Glutamatergic neuron (in vitro differentiated cells): ENCODE data around the gene MSMB. TPM values are rescaled to one million over a fixed set of nuclear protein-coding genes. Genes with fewer than 3 reads are reported as not detected.
"Not testable (repeated sequence)": the region's sequence is repeated elsewhere in the genome, so short reads cannot be mapped to it uniquely, and the experiment has no call there.

ENCODE experiments used
- DNase-seq: peaks from one replicate; pipeline ENCODE4 v3.0.0; 2022
- H3K27ac Mint-ChIP-seq: one replicate; pipeline ENCODE4 v1.8.0; 2020; ENCODE audit warnings: mild to moderate bottlenecking, mixed read lengths, inconsistent platforms; ENCODE audit not compliant: unreplicated experiment
- H3K27me3 Mint-ChIP-seq: one replicate; pipeline ENCODE4 v1.8.0; 2020; ENCODE audit warnings: mild to moderate bottlenecking, moderate library complexity, mixed read lengths, inconsistent platforms; ENCODE audit not compliant: unreplicated experiment
- H3K36me3 Mint-ChIP-seq: one replicate; pipeline ENCODE4 v1.8.0; 2020; ENCODE audit warnings: mild to moderate bottlenecking, mixed read lengths, inconsistent platforms; ENCODE audit not compliant: unreplicated experiment
- H3K4me1 Mint-ChIP-seq: one replicate; pipeline ENCODE4 v1.8.0; 2020; ENCODE audit warnings: mild to moderate bottlenecking, low read depth, mixed read lengths, inconsistent platforms; ENCODE audit not compliant: unreplicated experiment
- H3K4me3 Mint-ChIP-seq: one replicate; pipeline ENCODE4 v1.8.0; 2020; ENCODE audit warnings: mild to moderate bottlenecking, mixed read lengths, inconsistent platforms; ENCODE audit not compliant: unreplicated experiment
- H3K9me3 Mint-ChIP-seq: one replicate; pipeline ENCODE4 v1.8.0; 2020; ENCODE audit warnings: mild to moderate bottlenecking, moderate library complexity, mixed read lengths, inconsistent platforms; ENCODE audit not compliant: unreplicated experiment
- CTCF ChIP-seq: fragments of 200-600 bp; sonication (generic); IDR thresholded peaks from one replicate; pipeline ENCODE4 v1.5.0; 2021; ENCODE audit not compliant: partially characterized antibody, unreplicated experiment
- total RNA-seq: library from RNA; stranded (reverse); fragmentation: NEBNext Ultra II Directional; extraction: Animal tissue kit (Norgen Biotek cat#: 25700); gene quantifications from one replicate; pipeline ENCODE4 v1.2.1, GENCODE V29; 2021; ENCODE audit not compliant: unreplicated experiment

MSMB gene
- total RNA-seq, 1 donor from 2014 or later: not detected

DNA sequence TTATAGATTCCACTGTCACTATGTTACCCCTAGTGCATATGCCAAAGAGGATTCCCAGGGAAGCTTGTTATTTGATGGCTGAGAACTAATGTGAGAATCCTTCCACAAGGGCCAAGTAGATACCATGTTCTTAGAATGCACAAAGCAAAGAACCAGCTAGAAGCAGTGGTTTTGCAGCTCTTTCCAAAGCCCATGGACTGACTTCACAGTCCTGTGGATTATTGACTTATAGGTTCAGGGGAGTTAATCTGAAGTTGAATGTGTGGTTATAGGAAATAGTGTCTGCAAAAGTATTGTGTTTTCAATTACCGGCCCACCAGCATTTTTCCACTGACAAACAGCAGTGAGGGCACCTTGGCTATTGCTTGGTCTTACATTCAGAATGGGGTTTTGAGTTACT lies 45.5 kb downstream of the MSMB start:
- peaks cover 2% of the 10 kb centered on the region for H3K27me3 Mint-ChIP-seq

GRCh38 chr10:45999955-46000354 lies 46.1 kb downstream of the MSMB start:
- not testable (repeated sequence) for H3K4me1 Mint-ChIP-seq, H3K9me3 Mint-ChIP-seq, H3K4me3 Mint-ChIP-seq, H3K27me3 Mint-ChIP-seq, H3K27ac Mint-ChIP-seq, DNase-seq
- H3K36me3 Mint-ChIP-seq: peaks cover 14% of the 10 kb centered on the region

More for the DNA sequence above, 45.5 kb downstream of the MSMB start:
- DNase-seq: no peak
- TF ChIP-seq CTCF: no peak
- H3K9me3 Mint-ChIP-seq: peaks cover 2% of the 10 kb centered on the region
- H3K4me3 Mint-ChIP-seq: no peak overlapping the region
- H3K4me1 Mint-ChIP-seq: no peaks in the 10 kb centered on the region
- no peak overlapping the region for H3K27ac Mint-ChIP-seq
- H3K36me3 Mint-ChIP-seq: peaks cover 14% of the 10 kb centered on the region

- peaks cover 2% of the 10 kb centered on the region for H3K27me3 Mint-ChIP-seq
- no peak for DNase-seq
- no peaks in the 10 kb centered on the region for H3K9me3 Mint-ChIP-seq
- peaks cover 11% of the 10 kb centered on the region for H3K36me3 Mint-ChIP-seq
- H3K4me1 Mint-ChIP-seq: no peaks in the 10 kb centered on the region
- no peak overlapping the region for H3K4me3 Mint-ChIP-seq
- no peak overlapping the region for H3K27ac Mint-ChIP-seq
- no peak for TF ChIP-seq CTCF
These were observed 47.9 kb downstream of the MSMB start for GRCh38 chr10:45997994-45998763.

GRCh38 chr10:45997557-45997956 lies 48.5 kb downstream of the MSMB start:
- Mint-ChIP-seq H3K9me3 (no peaks in the 10 kb centered on the region), H3K36me3 (peaks cover 9% of the 10 kb centered on the region), H3K27ac (no peak overlapping the region), H3K4me1 (no peaks in the 10 kb centered on the region), H3K4me3 (no peak overlapping the region), H3K27me3 (peaks cover 2% of the 10 kb centered on the region)
- no peak for DNase-seq
- TF ChIP-seq CTCF: no peak

- not testable (repeated sequence) for H3K4me1 Mint-ChIP-seq, DNase-seq, H3K9me3 Mint-ChIP-seq, H3K27me3 Mint-ChIP-seq, H3K36me3 Mint-ChIP-seq, H3K4me3 Mint-ChIP-seq, H3K27ac Mint-ChIP-seq
These were observed 60.5 kb downstream of the MSMB start for GRCh38 chr10:45985590-45985989.

DNA sequence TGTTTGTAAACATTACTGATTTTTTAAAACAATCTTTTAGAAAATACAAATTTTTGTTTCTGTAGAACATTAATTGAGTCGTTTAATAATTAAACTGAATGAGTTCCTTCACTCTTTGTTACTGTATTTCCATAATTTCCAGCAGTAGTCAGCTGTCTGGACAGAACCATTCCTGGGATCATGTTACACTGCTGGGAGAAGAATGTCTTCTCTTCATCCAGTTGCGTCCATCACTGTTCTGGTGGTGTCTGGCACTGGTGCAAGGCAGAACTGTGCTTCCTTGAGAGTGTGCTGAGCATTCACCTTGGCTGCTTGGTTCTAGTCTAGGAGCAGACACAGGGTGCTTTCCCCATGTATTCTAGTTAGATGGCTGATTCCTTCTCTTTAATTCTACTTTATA lies 61.6 kb downstream of the MSMB start:
- not testable (repeated sequence) for H3K9me3 Mint-ChIP-seq

GRCh38 chr10:45983538-45984186 lies 62.4 kb downstream of the MSMB start:
- H3K27ac Mint-ChIP-seq: peak overlapping the region; percentile 0
- not testable (repeated sequence) for H3K9me3 Mint-ChIP-seq, H3K4me1 Mint-ChIP-seq, DNase-seq, H3K36me3 Mint-ChIP-seq, H3K27me3 Mint-ChIP-seq, H3K4me3 Mint-ChIP-seq

More for the DNA sequence above, 61.6 kb downstream of the MSMB start:
- not testable (repeated sequence) for H3K4me3 Mint-ChIP-seq, H3K27me3 Mint-ChIP-seq, H3K27ac Mint-ChIP-seq, DNase-seq, H3K4me1 Mint-ChIP-seq, H3K36me3 Mint-ChIP-seq
